ENCODE results near the gene EPC1. TPM values are rescaled to one million over a fixed set of nuclear protein-coding genes. Genes with fewer than 3 reads are reported as not detected.

Gene EPC1
- total and polyA plus RNA-seq, 2 of the 8 experiments (the other 6 are each of a cell fraction or from before 2014, with no cell fraction given): 23.7 to 42.3 TPM

GRCh38 chr10:32376771-32377170 is 29.8 kb upstream of the EPC1 start:
- no peak overlapping the region for H3K23ac ChIP-seq (ENCODE audit: insufficient read length)
- ChIA-PET POLR2A (ENCODE audit: partially characterized antibody) (no interaction called here), CTCF (ENCODE audit: partially characterized antibody) (interaction anchor here (0.7 kb wide), 1 partner anchor 732 kb away, joined by 5 read pairs; no protein-coding TSS in a partner anchor)
- H2BK12ac ChIP-seq (ENCODE audit: low read depth, low read length): no peak overlapping the region
- FAIRE-seq (no peak), DNase-seq (ENCODE audit: low read depth in 1 of 2, low spot score in 2 of 2) (no peak)
- H4K5ac ChIP-seq (ENCODE audit: insufficient read length, low read depth, low read length): no peak overlapping the region
- no peak overlapping the region for H2BK20ac ChIP-seq (ENCODE audit: low read length)
- no peak overlapping the region for H3K27ac ChIP-seq (ENCODE audit: low read depth, low read length)
- H3K9ac ChIP-seq (replicated peaks in 1 of 4; ENCODE audit: extremely low read depth in 1 of 4, low read depth in 3 of 4, low read length in 3 of 4): peak overlapping the region in 1 of 4 experiments; percentile 49; a peak in 1 of 7 replicates
- no peak overlapping the region for H2AK5ac ChIP-seq (ENCODE audit: low read depth, low read length)
- no peak for TF ChIP-seq POLR2A (IDR thresholded peaks at IDR 0.05; ENCODE audit: control extremely low read depth in 1 of 2, low read depth in 2 of 2, low read length in 2 of 2)
- TF ChIP-seq RAD21 (IDR thresholded peaks at IDR 0.05 in 1 of 2, conservative IDR thresholded peaks at IDR 0.05 in 1 of 2; ENCODE audit: low read depth in 2 of 2, low read length in 2 of 2): no peak
- no peak for TF ChIP-seq EGR1 (IDR thresholded peaks at IDR 0.05; ENCODE audit: borderline replicate concordance, low read depth, low read length)
- no peak for TF ChIP-seq SIX5 (IDR thresholded peaks at IDR 0.05; ENCODE audit: low read depth, low read length)
- no peak for TF ChIP-seq NRF1 (IDR thresholded peaks at IDR 0.05; ENCODE audit: low read depth, low read length)
- TF ChIP-seq BRCA1 (IDR thresholded peaks at IDR 0.05; ENCODE audit: low read depth, low read length): no peak
- TF ChIP-seq CTBP2 (IDR thresholded peaks at IDR 0.05; ENCODE audit: borderline replicate concordance, insufficient read depth, insufficient read length, low read length): no peak
- TF ChIP-seq, protein P1, sequence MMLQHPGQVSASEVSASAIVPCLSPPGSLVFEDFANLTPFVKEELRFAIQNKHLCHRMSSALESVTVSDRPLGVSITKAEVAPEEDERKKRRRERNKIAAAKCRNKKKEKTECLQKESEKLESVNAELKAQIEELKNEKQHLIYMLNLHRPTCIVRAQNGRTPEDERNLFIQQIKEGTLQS (IDR thresholded peaks at IDR 0.05; ENCODE audit: insufficient read depth, low read depth, low read length): no peak
- no peak for TF ChIP-seq MAX (IDR thresholded peaks at IDR 0.05)
- TF ChIP-seq TEAD4 (IDR thresholded peaks at IDR 0.05; ENCODE audit: low read depth, low read length): no peak
- no peak for TF ChIP-seq SAP30 (IDR thresholded peaks at IDR 0.05; ENCODE audit: insufficient read depth, insufficient replicate concordance, low read length)
- no peak for TF ChIP-seq KDM5A (IDR thresholded peaks at IDR 0.05; ENCODE audit: low read length)
- H3K79me1 ChIP-seq (ENCODE audit: low read depth, low read length): no peaks in the 10 kb centered on the region
- no peaks in the 10 kb centered on the region for H3K36me3 ChIP-seq (ENCODE audit: control insufficient read depth in 2 of 4, insufficient read depth in 4 of 4, low read length in 3 of 4)
- H4K20me1 ChIP-seq (replicated peaks in 1 of 2; ENCODE audit: control insufficient read depth in 1 of 2, insufficient read depth in 2 of 2, low read length in 2 of 2): no peaks in the 10 kb centered on the region
- H2BK5ac ChIP-seq (ENCODE audit: low read depth, low read length): no peak overlapping the region
- WGBS, 2 experiments (ENCODE audit: extremely low coverage in 1 of 2, insufficient coverage in 1 of 2, insufficient read length in 1 of 2, insufficient replicate concordance in 2 of 2, low coverage in 1 of 2, low lambda C conversion rate in 2 of 2, missing lambda C conversion rate in 1 of 2): 63% methylated on average over 3 of the region's 3 CpGs; no CpG with 5 or more reads in 1 of the 2 experiments
- H3K27me3 ChIP-seq (replicated peaks in 1 of 4; ENCODE audit: control insufficient read depth in 3 of 4, extremely low read depth in 1 of 4, insufficient read depth in 3 of 4, low read length in 3 of 4): no peaks in the 10 kb centered on the region
- no peak overlapping the region for H2BK120ac ChIP-seq (replicated peaks; ENCODE audit: low read depth, low read length)
- H3K4me2 ChIP-seq (ENCODE audit: insufficient read depth in 1 of 2, low read depth in 2 of 2, low read length in 2 of 2): peak overlapping the region; percentile 86 to 96
- H3K4me1 ChIP-seq (replicated peaks in 1 of 4; ENCODE audit: control insufficient read depth in 3 of 4, insufficient read depth in 4 of 4, low read length in 3 of 4): peaks cover 0 to 6% (median 5%) of the 10 kb centered on the region in 4 experiments; a peak in 3 of 7 replicates
- H3K4ac ChIP-seq (replicated peaks; ENCODE audit: insufficient read length, low read depth, low read length): no peak overlapping the region
- H3K23me2 ChIP-seq (ENCODE audit: low read depth, low read length): peaks cover 2% of the 10 kb centered on the region
- H3K56ac ChIP-seq (replicated peaks; ENCODE audit: insufficient read length, low read depth, low read length): no peak overlapping the region
- H3K18ac ChIP-seq (ENCODE audit: extremely low read depth, low read length): no peak overlapping the region
- no peak overlapping the region for H3K14ac ChIP-seq (ENCODE audit: insufficient read length)
- H4K8ac ChIP-seq (ENCODE audit: extremely low read depth, insufficient read depth, low read length): no peak overlapping the region
- H3K9me3 ChIP-seq (ENCODE audit: insufficient read depth in 2 of 2, low read depth in 1 of 2, low read length in 1 of 2): no peaks in the 10 kb centered on the region
- H2AFZ ChIP-seq (ENCODE audit: low read length): no peak overlapping the region
- peaks cover 0 to 62% of the 10 kb centered on the region in 2 experiments; a peak in 2 of 4 replicates for H3K79me2 ChIP-seq (ENCODE audit: control insufficient read depth in 1 of 2, insufficient read depth in 2 of 2, low read length in 2 of 2)
- peak overlapping the region; percentile 5 to 87 (median 71); a peak in 7 of 8 replicates for H3K4me3 ChIP-seq (ENCODE audit: extremely low read depth in 1 of 4, insufficient read depth in 2 of 4, low read depth in 3 of 4, low read length in 4 of 4)
- no peak overlapping the region for H4K91ac ChIP-seq (replicated peaks; ENCODE audit: insufficient read length, low read length)
- H2BK15ac ChIP-seq (ENCODE audit: low read length): no peak overlapping the region

Data from H1 (cell line).